SK-N-SH (cell line): ENCODE results near the gene ROPN1B. TPM values are rescaled to one million over a fixed set of nuclear protein-coding genes. Genes with fewer than 3 reads are reported as not detected.
"Not testable (repeated sequence)": the region's sequence is repeated elsewhere in the genome, so short reads cannot be mapped to it uniquely, and the experiment has no call there.

Experiments
- CTCF ChIA-PET: fragments of 300-600, 350-600 bp; formaldehyde crosslinking; extraction: SDS; loops from one replicate; lab custom pipeline; 2021; lab: Yijun Ruan, JAX
- POLR2A ChIA-PET: fragments of 350-600 bp; sonication (Branson Sonifier 250); formaldehyde crosslinking; extraction: SDS; loops from one replicate; lab custom pipeline; 2020; ENCODE audit warnings: antibody characterized with exemption, inconsistent platforms; lab: Yijun Ruan, JAX
- DNase-seq: peaks from one replicate; pipeline ENCODE4 v3.0.0; 2012
- H2AFZ ChIP-seq: fragments of 200-600 bp; sonication (generic); 2 replicates; pipeline ENCODE4 v1.8.1; 2016; ENCODE audit warnings: antibody characterized with exemption, mild to moderate bottlenecking, low read depth
- H3F3A ChIP-seq: fragments of 200-600 bp; sonication (generic); replicated peaks from 2 replicates; pipeline ENCODE3; 2016; ENCODE audit warnings: antibody characterized with exemption, mild to moderate bottlenecking; ENCODE audit not compliant: insufficient read depth
- H3K27ac ChIP-seq, 2 experiments: fragments of 200-500 bp in 1 of 2; fragments of 200-600 bp in 1 of 2; sonication (Bioruptor generic) in 1 of 2; sonication (generic), shearing (Covaris generic) in 1 of 2; 2 replicates each; pipeline versions ENCODE4 v1.5.1 to v1.6.1; 2014 to 2016; ENCODE audit warnings: low read depth in 2 of 2, inconsistent platforms in 1 of 2, low read length in 1 of 2, mild to moderate bottlenecking in 1 of 2, mixed read lengths in 1 of 2
- H3K27me3 ChIP-seq: fragments of 200-600 bp; sonication (generic), shearing (Covaris generic); 2 replicates; pipeline ENCODE4 v1.6.1; 2016; ENCODE audit warnings: mixed run types; ENCODE audit not compliant: insufficient read depth
- H3K36me3 ChIP-seq, 2 experiments: fragments of 200-500 bp in 1 of 2; fragments of 200-600 bp in 1 of 2; sonication (Bioruptor generic) in 1 of 2; sonication (generic) in 1 of 2; replicated peaks in 1 of 2; 2 replicates each; pipeline versions ENCODE3 to v1.5.1; 2014 to 2016; ENCODE audit warnings: low read length in 1 of 2, mild to moderate bottlenecking in 1 of 2; ENCODE audit not compliant: insufficient read depth in 2 of 2, control insufficient read depth in 1 of 2
- H3K4me1 ChIP-seq, 2 experiments: fragments of 200-500 bp in 1 of 2; fragments of 200-600 bp in 1 of 2; sonication (Bioruptor generic) in 1 of 2; sonication (generic), shearing (Covaris generic) in 1 of 2; 2 replicates each; pipeline versions ENCODE4 v1.5.1 to v1.6.1; 2014 to 2016; ENCODE audit warnings: low read depth in 1 of 2, low read length in 1 of 2, mixed run types in 1 of 2; ENCODE audit not compliant: insufficient read depth in 2 of 2, control insufficient read depth in 1 of 2
- H3K4me2 ChIP-seq: fragments of 200-600 bp; sonication (generic), shearing (Covaris generic); 2 replicates; pipeline ENCODE4 v1.6.1; 2017; ENCODE audit warnings: mixed run types
- H3K4me3 ChIP-seq, 2 experiments: fragments of 200-500 bp in 1 of 2; fragments of 200-600 bp in 1 of 2; sonication (Bioruptor generic) in 1 of 2; sonication (generic), shearing (Covaris generic) in 1 of 2; 2 replicates each; pipeline versions ENCODE4 v1.5.1 to v1.8.1; 2014 to 2016; ENCODE audit warnings: low read depth in 2 of 2, inconsistent platforms in 1 of 2, low read length in 1 of 2, mild to moderate bottlenecking in 1 of 2, mixed read lengths in 1 of 2, moderate library complexity in 1 of 2
- H3K79me2 ChIP-seq: fragments of 200-600 bp; sonication (generic); 2 replicates; pipeline ENCODE4 v1.8.1; 2017; ENCODE audit warnings: mild to moderate bottlenecking; ENCODE audit not compliant: insufficient read depth
- H3K9ac ChIP-seq: fragments of 200-600 bp; sonication (generic); 2 replicates; pipeline ENCODE4 v1.6.1; 2017; ENCODE audit warnings: mixed run types
- H3K9me2 ChIP-seq: fragments of 200-600 bp; sonication (generic); 2 replicates; pipeline ENCODE4 v1.6.1; 2017; ENCODE audit warnings: mixed run types
- H3K9me3 ChIP-seq: fragments of 200-600 bp; sonication (generic); 2 replicates; pipeline ENCODE4 v1.6.1; 2017; ENCODE audit warnings: mixed run types, mild to moderate bottlenecking, moderate library complexity
- H4K20me1 ChIP-seq: fragments of 200-600 bp; sonication (generic); 2 replicates; pipeline ENCODE4 v1.6.1; 2017; ENCODE audit warnings: mild to moderate bottlenecking, mixed run types; ENCODE audit not compliant: insufficient read depth
- FOSL2 ChIP-seq: IDR thresholded peaks from 2 replicates; pipeline ENCODE4 v1.4.0; 2012; ENCODE audit warnings: low read depth, mild to moderate bottlenecking, moderate library complexity, borderline replicate concordance
- MEF2A ChIP-seq: IDR thresholded peaks from 2 replicates; pipeline ENCODE4 v1.4.0; 2012; ENCODE audit warnings: low read depth, borderline replicate concordance
- NFIC ChIP-seq: IDR thresholded peaks from 2 replicates; pipeline ENCODE4 v1.4.0; 2012; ENCODE audit warnings: borderline replicate concordance
- TEAD4 ChIP-seq: IDR thresholded peaks from 2 replicates; pipeline ENCODE4 v1.4.0; 2012; ENCODE audit warnings: mild to moderate bottlenecking, borderline replicate concordance; ENCODE audit not compliant: insufficient read depth
- WGBS: methylation state at CpG from one replicate; pipeline ENCODE4 v1.1.6; 2017; ENCODE audit warnings: low lambda C conversion rate; 5-methylcytosine and 5-hydroxymethylcytosine counted together
- polyA plus RNA-seq, 3 experiments: library from polyadenylated mRNA; depleted of rRNA; stranded (reverse); fragments of >200 nt; gene quantifications; 2 replicates each; pipeline ENCODE4 v1.2.3, GENCODE V29; 2012
- TF ChIP-seq, protein P1 (sequence below): IDR thresholded peaks from 2 replicates; pipeline ENCODE4 v1.4.0; 2012; ENCODE audit warnings: low read depth, borderline replicate concordance
- TF ChIP-seq, protein P2 (sequence below): IDR thresholded peaks from 2 replicates; pipeline ENCODE4; 2012

Gene ROPN1B
- polyA plus RNA-seq, 1 of the 3 experiments (the other 2 are of a cell fraction) = not detected

DNA sequence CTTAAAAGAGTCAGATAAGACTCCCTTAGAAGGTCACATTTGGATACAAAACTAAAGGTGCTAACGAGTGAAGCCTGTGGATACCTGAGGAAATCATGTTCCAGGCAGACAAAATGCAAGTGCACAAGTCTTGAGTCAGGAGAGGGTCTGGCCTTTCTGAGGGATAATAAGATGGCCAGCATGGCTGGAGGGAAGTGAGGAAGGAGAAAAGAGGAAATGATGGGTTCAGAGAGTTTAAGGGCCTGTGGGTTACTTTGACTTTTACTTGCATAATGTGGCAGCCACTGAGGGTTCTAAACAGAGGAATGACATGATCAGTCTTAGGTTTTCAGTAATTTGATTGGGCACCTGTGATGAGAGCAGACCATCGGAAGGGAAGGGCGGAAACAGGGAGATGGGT lies 3.5 kb upstream of the ROPN1B start (continued):
- TF ChIP-seq, protein P1, sequence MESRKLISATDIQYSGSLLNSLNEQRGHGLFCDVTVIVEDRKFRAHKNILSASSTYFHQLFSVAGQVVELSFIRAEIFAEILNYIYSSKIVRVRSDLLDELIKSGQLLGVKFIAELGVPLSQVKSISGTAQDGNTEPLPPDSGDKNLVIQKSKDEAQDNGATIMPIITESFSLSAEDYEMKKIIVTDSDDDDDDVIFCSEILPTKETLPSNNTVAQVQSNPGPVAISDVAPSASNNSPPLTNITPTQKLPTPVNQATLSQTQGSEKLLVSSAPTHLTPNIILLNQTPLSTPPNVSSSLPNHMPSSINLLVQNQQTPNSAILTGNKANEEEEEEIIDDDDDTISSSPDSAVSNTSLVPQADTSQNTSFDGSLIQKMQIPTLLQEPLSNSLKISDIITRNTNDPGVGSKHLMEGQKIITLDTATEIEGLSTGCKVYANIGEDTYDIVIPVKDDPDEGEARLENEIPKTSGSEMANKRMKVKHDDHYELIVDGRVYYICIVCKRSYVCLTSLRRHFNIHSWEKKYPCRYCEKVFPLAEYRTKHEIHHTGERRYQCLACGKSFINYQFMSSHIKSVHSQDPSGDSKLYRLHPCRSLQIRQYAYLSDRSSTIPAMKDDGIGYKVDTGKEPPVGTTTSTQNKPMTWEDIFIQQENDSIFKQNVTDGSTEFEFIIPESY = no peak
- TF ChIP-seq, protein P2, sequence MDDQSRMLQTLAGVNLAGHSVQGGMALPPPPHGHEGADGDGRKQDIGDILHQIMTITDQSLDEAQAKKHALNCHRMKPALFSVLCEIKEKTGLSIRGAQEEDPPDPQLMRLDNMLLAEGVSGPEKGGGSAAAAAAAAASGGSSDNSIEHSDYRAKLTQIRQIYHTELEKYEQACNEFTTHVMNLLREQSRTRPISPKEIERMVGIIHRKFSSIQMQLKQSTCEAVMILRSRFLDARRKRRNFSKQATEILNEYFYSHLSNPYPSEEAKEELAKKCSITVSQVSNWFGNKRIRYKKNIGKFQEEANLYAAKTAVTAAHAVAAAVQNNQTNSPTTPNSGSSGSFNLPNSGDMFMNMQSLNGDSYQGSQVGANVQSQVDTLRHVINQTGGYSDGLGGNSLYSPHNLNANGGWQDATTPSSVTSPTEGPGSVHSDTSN = no peak
- TF ChIP-seq MEF2A = no peak
- TF ChIP-seq, all 33 proteins: peak for 0

DNA sequence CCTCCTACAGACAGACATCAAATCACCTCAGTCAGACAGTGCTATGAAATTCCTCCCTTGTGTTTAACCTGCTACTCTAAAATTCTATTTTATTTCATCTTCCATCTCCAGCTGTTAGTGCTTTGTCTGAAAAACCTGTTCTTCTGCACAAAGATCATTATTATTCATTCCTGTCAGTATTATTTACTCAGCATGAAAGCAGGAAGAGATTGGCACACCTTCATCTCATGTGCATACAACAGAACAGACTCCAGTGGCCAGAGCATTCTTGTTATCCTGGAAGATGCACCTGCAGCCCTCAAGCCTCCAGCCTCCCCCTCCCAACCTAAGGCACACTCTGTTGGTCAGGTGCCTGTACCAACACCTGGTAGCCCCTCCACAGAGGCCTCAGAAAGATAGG lies 1.8 kb upstream of the ROPN1B start:
- Histone ChIP-seq H3K27ac (no peak overlapping the region), H4K20me1 (no peaks in the 10 kb centered on the region), H3K4me3 (no peak overlapping the region), H3K4me1 (peaks cover 0 to 4% of the 10 kb centered on the region in 2 experiments; a peak in 1 of 4 replicates), H3F3A (no peaks in the 10 kb centered on the region), H3K36me3 (no peaks in the 10 kb centered on the region), H3K79me2 (no peaks in the 10 kb centered on the region), H3K27me3 (peaks cover 22% of the 10 kb centered on the region; the same call in 1 of the 2 replicates), H3K4me2 (no peak overlapping the region), H3K9me3 (no peaks in the 10 kb centered on the region), H2AFZ (no peak overlapping the region), H3K9ac (no peak overlapping the region), H3K9me2 (no peaks in the 10 kb centered on the region)
- TF ChIP-seq NFIC = no peak
- TF ChIP-seq MEF2A = no peak
- TF ChIP-seq FOSL2 = no peak
- no peak for TF ChIP-seq TEAD4
- CTCF ChIA-PET = interaction anchor here (0.9 to 1.3 kb wide), 2 partner anchors 15 to 201 kb away, joined by 3 read pairs; no protein-coding TSS in a partner anchor
- POLR2A ChIA-PET = no interaction called here
- DNase-seq = no peak

DNA sequence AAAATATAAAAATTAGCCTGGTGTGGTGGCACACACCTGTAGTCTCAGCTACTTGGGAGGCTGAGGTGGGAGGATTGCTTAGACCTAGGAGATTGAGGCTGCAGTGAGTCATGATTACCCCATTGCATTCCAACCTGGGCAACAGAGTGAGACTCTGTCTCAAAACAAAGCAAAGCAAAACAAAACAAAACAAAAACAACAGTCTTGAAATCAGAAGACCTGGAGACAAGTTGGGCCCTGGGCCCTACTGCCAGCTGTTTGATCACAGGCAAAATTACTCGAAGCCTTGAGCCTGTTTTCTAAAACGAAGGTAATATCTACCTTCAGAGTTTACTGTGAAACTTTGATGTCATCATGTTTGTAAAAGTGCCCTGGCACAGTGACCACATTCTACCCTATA lies 857 bp upstream of the ROPN1B start:
- DNase-seq, H3K4me3 ChIP-seq, H3K79me2 ChIP-seq, H4K20me1 ChIP-seq, H3K27ac ChIP-seq, H3K9ac ChIP-seq, H3K36me3 ChIP-seq, H3K9me2 ChIP-seq, POLR2A ChIA-PET, H3K4me1 ChIP-seq, H2AFZ ChIP-seq, H3F3A ChIP-seq, H3K9me3 ChIP-seq, H3K4me2 ChIP-seq: not testable (repeated sequence)
- CTCF ChIA-PET = interaction anchor here (0.9 to 1.3 kb wide), 2 partner anchors 16 to 202 kb away, joined by 3 read pairs; no protein-coding TSS in a partner anchor
- WGBS = 93% methylated on average over 2 of the region's 2 CpGs
- H3K27me3 ChIP-seq = peaks cover 22% of the 10 kb centered on the region; the same call in 1 of the 2 replicates
